Stimulated activated CD8-positive, alpha-beta memory T cell treated with anti-CD3 and anti-CD28 coated beads, Interleukin-15, amount 100 ng/mL, for 24 hours (primary cell): Measurements from ENCODE around the gene SHISA5.
"Not testable (repeated sequence)": the region's sequence is repeated elsewhere in the genome, so short reads cannot be mapped to it uniquely, and the experiment has no call there.

Source experiments
- DNase-seq: peaks from one replicate; pipeline ENCODE4 v3.0.0-alpha.2; 2020; ENCODE audit warnings: low read depth

Gene SHISA5

DNA sequence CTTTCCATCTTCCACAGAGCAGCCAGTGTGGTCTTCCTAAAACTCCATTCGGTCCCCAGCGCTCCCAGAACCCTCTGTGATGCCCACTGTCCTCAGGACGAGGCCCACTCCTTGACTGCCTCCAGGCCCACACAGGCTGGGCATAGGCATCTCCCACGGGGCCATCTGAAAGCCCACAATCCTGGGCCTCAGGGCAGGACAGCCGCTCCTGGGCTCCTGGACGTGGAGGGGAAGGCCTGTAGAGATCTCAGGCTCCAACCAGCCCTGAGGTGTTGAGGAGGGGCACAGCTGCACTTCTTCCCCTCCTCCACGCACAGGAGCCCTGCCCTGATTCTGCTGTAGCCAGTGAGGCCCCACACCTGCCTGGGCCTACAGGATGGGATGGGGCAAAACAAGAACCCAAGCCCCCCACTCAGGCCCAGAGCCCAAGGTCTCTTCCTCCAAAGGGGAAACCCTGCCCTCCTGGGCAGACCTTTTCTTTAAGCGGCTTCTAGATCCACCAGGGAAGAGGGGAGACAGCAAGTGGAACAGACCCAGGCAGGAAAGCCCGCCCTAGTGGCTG, 25.9 kb downstream of the SHISA5 start:
- DNase-seq, result no peak

DNA sequence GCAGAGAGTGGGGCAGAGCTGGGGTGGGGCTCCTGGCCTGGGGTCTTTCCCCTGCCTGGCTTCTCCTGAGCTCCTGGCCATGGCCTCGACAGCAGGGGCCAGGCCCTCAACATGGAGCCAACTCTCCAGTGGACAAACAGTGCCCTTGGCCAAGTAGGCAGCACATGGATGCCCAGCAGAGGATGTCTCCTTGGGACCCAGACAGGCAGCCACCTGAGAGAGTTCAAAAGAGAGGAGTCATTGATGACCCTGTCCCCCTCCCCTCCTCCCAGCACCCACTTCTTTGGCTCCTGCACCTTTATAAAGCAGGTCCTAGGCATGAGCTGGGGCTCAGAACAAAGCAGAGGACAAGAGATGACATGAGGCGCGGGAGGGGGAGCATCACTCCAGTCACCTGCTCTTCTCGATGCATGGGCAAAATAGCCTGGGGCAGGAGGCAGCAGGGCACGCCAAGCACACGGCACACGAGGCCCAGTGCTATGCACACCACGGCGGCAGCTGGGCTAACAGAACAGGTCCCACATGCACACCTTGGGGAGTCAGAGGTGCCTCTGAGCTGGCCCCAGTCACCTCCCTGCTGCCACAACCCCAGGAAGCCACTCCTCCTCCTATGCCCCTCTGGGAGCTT, 27.4 kb downstream of the SHISA5 start:
- DNase-seq, result no peak

DNA sequence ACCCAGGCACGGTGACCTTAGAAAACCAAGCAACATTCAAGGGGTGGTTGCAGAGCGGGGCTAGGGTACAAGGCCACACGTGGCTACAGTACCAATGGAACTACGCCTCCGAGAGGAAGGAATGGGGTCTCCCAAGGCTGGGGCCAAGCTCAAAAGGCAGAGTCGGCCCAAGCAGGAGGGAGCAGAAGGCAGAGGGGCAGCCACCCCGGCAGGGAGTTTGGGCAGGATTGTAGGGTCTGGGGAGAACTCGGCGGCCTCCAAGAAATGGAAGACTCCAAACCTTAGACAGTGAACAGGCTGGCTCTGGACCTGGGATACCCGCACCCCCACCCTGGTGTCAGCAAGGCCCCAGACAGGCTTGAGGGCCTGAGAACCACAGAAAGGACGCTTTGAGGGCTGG, 28.8 kb downstream of the SHISA5 start:
- DNase-seq, result no peak

DNA sequence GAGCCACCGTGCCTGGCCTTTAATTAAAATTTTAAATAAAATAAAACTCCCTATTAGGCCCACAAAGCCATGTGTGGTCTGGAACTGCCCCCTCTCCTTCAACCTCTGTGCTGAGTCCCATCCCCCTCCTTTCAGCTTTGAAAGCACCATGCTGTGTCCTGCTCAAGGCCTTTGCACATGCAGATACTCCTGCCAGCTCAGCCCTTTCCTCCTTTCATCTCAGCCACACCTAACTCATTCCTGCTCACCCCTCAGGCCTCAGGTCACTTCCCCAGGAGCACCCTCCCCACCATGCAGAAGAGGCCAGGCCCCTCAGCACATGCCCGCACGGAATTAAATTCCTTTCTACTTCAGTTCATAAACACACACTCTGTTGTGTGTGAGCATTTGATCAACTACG, 29.4 kb downstream of the SHISA5 start:
- DNase-seq, result no peak

DNA sequence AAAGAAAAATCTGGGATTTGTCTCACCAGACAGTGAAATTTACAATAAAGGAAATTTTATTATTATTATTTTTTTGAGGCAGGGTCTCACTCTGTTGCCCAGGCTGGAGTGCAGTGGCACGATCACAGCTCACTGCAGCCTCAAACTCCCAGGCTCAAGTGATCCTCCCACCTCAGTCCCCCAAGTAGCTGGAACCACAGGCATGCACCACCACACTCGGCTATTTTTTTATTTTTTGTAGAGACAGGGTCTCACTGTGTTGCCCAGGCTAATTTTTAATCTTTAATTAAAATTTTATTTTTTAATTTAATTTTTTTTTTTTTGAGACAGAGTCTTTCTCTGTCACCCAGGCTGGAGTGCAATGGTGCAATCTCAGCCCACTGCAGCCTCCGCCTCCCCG, 29.9 kb downstream of the SHISA5 start:
- DNase-seq, result not testable (repeated sequence)

DNA sequence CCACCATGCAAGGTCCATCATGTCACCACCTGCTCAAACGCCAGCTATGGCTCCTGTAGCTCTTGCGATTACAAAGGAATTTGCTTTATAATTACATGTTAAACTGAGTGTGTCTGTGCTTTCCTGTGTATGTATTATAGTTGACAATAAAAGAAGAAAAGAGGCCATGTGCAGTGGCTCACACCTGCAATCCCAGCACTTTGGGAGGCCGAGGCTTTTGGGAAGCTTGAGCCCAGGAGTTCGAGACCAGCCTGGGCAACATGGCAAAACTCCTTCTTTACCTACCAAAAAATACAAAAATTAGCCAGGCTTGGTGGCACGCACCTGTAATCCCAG, 30.4 kb downstream of the SHISA5 start:
- DNase-seq, result no peak

DNA sequence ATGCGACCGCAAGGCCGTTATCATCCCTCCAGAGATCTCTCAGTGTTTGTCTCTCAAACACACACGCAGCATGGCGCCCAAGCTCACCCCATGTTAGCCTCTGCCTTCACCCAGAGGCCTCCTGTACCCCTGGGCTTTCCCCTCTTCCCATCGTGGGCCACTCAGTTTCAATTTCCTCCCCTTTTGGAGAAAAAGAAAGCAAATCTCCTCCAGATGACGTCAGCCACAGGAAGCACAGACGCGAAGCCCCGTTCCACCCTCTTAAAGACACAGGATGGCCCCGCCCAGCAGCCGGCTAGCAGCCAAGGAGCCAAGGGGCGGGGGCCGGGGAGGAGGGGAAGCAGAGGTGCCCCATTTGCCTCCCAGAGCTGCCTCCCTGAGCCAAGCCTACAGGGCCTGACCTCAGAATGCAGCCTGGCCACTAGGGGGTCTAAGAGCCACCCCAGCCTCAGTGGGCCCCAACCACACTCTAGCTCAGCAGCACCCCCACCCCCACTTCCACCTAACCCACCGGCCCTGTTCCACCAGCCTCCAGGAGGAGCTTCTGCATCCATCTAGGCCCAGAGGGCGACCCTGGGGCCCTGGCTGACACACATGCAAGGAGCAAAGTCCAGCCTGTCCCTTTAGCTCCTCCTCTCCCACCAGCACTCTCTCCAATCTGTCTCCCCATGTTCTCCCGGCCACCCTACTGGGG, 30.9 kb downstream of the SHISA5 start:
- peak; percentile 74 for DNase-seq

DNA sequence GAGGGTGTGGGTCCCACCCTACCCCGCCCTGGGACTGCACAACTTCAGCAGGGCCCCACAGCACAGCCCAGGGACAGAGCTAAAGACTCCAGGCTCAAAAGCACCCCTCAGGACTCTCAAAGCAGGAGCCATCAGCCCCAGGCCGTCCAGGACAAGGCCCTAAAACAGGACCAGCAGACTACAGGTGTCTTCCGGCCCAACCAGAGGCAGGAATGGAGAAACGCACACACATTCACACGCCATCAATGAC, 31.4 kb downstream of the SHISA5 start:
- DNase-seq, result no peak

DNA sequence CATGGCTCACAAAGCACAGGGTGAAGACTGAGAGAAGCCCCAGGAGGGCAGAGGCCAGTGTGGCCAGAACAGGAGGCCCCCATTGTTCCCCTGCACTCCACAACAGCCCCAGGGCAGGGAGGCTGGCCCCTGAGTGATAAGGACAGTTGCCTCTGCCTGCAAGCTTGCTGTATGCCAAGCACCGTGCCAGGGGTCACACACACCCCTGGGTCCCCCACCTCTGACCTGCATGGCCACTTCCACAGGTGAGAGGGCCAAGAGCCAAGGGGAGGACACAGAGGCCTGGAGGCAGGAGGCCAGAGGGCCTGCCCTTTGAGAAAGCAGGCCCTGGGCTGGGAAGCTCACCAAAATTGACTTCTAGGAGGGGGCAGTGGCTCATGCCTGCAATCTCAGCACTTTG, 33.7 kb downstream of the SHISA5 start:
- DNase-seq, result no peak

DNA sequence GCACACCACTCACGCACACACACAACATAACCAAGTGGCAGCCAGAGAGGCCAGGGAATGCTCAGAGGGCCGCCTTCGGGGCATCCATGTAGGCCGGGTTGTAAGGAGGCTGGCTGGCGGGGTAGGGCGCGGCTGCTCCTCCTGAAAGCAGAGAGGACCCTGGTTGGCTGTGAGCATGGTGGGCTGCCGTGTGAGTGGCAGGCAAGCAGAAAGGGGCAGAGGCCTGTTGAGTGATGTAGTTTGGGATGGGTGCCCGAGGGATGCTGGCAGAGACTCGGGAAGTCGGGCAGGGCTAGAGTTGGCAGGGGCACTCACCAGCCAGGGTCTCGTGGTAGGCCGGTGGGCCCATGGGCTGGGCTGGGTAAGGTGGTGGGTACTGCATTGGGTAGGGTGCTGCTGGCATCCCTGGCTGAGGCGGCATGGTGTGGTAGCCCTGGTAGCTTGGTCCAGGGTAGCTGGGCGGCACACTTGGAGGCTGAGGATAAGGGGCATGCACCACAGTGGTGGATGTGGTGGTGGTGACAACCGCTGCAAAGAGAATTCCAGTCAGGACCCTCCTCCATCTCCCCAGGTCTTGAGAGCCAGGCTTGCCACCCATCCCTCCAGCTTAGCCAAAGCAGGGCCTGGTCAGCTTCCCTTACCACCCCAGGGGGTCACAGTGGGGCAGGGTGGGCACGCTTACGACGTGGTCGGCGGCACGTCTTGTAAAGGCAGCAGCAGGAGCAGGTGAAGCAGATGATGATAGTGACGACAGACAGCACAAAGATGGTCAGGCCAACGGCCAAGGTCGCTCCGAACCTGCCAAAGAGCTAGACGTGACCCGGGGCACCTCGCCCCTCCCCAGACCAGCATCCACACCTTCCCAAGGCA, 34.7 kb downstream of the SHISA5 start:
- no peak for DNase-seq

DNA sequence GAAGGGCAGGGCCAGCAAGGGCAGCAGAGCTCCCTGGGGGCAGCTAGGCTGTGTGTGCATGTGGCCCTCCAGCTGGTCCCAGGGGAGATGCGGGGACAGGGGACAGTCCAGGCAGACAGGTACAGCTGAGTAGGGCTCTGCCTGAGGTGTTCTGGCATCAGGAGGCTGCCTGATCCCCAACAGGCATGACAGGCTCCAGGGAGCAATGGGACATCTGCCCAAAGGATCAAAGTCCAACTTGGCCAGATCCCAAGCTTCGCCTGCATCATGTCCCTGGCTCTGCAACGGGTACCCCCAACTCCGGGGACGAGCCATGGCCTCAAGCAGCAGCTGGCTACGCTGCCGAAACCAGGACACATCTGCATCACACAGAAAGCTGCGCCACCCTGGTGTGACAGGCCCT, 35.6 kb downstream of the SHISA5 start:
- no peak for DNase-seq

DNA sequence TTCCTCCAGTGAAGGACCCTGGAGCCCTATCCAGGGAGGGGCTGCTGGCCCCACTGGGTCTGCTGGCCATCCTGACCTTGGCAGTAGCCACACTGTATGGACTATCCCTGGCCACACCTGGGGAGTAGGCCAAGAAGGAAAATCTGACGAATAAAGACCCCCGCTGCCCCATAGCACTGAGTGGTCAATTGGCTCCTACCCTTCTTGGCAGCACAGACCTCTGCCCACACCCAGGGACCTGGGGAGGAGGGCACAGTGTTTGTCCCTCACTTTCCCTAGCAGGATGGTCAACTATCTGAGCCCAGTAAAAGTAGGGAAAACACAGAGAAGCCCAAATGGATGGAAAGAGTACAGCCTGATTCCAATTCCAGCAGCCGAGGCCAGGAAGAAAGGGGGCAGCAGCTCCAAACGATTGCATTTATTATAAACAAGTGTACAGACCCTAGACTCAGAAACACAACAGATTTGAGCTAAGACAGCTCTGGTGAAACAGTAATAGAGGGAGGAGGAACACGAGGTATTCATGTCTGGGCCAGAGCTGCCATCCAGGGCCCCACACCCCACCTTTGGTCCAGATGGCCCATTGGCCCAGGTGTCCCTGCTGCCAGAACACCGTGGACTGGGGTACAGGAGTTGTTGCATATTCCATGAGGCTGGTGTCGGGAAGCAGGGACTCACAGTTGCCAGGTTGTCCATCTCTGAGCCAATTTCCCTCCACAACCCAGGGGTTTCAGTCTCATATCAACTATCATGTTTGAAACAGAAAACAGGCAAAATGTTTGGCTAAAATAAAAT, 36.3 kb downstream of the SHISA5 start:
- DNase-seq, result no peak

DNA sequence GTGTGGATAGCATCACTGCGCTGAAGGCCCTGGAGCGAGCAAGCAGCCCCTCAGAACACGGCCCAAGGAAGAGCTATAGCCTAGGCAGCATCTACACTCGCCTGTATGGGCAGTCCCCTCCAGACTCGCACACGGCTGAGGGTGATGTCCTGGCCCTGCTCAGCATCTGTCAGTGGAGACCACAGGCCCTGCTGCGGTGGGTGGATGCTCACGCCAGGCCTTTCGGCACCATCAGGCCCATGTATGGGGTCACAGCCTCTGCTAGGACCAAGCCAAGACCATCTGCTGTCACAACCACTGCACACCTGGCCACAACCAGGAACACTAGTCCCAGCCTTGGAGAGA, 36.9 kb downstream of the SHISA5 start:
- DNase-seq, result no peak

DNA sequence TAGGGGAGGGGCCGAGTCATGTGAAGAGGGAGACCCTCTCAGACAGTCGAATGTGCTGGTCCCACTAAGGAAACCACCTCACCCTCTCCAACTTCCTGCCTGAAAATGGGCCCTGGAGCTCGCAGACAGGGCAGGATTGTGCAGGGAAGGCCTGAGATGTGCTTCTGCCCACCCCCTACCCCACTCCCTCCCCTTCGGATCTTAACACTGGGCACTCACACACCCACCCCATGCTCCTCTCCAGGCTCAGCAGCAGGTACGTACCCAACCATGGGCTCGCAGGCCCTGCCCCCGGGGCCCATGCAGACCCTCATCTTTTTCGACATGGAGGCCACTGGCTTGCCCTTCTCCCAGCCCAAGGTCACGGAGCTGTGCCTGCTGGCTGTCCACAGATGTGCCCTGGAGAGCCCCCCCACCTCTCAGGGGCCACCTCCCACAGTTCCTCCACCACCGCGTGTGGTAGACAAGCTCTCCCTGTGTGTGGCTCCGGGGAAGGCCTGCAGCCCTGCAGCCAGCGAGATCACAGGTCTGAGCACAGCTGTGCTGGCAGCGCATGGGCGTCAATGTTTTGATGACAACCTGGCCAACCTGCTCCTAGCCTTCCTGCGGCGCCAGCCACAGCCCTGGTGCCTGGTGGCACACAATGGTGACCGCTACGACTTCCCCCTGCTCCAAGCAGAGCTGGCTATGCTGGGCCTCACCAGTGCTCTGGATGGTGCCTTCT, 37.4 kb downstream of the SHISA5 start:
- no peak for DNase-seq

DNA sequence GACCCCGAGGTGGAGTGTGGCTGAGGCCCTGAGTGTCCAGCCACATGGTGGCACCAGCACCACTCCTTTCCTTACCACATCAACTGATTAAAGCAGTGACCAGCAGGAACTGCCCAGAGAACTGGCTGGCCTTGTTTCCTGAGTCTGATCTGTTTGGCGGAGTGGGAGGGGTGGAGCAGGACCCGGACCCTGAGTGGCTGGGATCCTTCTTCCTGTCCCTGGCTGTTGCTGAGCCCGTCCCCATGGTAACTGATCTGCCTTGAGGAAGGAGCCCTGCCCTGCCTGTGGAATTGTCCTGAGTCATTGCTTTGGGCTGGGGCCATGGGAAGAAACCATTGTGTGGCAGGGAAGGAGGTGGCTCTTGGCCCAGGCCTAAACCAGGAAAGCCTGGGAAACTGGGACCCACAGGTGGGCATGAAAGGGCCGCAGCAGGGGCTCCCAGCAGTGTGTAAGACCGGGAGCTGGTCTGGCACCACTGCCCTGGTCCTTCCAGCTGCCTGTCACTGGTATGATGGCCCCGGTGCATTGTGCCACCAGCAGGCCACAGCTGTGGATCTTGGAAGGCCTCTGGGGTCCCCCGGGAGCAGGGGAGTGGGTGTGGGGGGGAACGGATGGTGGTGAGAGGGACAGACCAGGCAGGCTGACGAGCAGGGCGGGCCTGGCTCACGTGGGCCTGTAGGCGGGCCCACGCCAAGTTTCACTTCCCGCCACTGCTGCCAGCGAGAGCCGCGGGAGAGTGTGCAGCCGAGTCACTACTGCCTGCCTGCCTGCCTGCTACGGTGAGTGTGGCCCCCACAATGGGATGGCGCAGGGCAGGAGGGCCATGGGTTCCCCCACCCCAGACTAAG, 38.2 kb downstream of the SHISA5 start:
- DNase-seq, result peak; percentile 53

DNA sequence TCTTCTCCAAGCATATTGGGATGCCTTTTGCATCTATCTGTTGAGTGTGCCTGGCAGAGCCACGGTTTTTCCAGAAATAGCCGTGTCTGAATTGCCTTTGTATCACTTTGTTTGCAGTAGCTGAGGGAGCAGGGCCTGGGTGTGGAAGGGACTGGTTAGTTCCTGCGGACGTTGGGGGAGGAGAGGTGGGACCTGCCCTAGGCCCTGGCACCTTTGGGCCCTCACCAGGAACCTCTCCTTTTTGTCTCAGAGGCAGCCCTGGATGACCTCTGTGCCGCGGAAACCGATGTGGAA, 38.8 kb downstream of the SHISA5 start:
- DNase-seq, result no peak

DNA sequence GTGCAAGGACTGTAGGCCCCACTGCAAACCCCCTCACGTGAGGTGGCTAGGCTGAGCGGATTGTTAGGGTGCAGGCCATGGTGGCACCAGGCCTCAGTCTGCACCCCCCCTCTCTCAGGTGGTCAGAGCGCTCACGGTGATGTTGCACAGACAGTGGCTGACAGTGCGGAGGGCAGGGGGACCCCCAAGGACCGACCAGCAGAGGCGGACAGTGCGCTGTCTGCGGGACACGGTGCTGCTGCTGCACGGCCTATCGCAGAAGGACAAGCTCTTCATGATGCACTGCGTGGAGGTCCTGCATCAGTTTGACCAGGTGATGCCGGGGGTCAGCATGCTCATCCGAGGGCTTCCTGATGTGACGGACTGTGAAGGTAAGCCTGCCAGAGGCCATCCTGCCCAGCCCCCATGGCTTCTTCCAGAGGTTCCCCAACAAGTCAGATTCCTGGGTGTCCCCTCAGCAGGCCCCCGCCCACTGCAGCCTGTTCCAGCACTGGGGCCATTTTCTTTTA, 39.2 kb downstream of the SHISA5 start:
- no peak for DNase-seq

DNA sequence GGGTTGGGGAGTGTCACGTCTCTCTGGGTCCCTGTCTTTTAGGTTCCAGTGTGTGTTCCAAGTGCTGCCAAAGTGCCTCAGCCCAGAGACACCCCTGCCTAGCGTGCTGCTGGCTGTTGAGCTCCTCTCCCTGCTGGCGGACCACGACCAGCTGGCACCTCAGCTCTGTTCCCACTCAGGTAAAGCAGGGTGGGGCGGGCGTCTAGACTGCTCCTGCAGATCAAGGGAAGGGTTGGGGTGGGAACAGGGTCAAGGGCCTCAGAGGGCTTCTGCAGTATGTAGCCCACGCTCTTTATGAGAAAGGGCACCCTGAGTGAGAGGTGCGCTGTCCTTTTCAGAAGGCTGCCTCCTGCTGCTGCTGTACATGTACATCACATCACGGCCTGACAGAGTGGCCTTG, 40.3 kb downstream of the SHISA5 start:
- no peak for DNase-seq

DNA sequence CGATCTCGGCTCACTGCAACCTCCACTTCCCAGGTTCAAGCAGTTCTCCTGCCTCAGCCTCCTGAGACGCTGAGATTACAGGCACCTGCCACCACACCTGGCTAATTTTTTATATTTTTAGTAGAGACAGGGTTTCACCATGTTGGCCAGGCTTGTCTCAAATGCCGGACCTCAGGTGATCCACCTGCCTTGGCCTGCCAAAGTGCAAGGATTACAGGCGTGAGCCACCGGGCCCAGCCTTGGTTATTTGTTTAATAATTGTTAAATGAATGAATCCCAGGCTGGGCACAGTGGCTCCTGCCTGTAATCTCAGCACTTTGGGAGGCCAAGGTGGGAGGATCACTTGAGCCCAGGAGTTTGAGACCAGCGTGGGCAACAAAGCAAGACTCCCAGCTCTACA, 42.2 kb downstream of the SHISA5 start:
- DNase-seq, result not testable (repeated sequence)

DNA sequence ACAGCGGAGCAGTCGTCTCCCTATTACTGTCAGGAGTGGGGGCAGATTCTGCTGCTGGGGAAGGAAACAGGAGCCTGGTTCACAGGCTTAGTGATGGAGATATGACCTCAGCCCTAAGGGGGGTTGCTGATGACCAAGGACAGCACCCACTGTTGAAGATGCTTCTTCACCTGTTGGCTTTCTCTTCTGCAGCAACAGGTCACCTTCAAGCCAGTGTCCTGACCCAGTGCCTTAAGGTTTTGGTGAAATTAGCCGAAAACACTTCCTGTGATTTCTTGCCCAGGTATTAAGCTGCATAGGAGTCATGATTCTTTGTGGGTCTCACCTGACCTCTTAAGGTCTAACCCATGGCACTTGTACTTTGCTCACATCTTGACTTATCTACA, 43.5 kb downstream of the SHISA5 start:
- no peak for DNase-seq
